Heart left ventricle (tissue), 16 donors: ENCODE data around the gene SWT1. TPM values are rescaled to one million over a fixed set of nuclear protein-coding genes. Genes with fewer than 3 reads are reported as not detected.

Source experiments
- ATAC-seq, 4 donors: fragments of 200-7000 bp; cut with Tn5 transposase; one replicate each; pipeline ENCODE4 v1.9.1; 2020 to 2022; ENCODE audit warnings: moderate library complexity in 4 of 4, mild to moderate bottlenecking in 3 of 4, moderate number of reproducible peaks in 1 of 4
- DNase-seq, 5 donors: peaks; one replicate each; pipeline ENCODE4 v3.0.0-alpha.2; 2020
- H3K27ac ChIP-seq, 12 donors: fragments of 200-600 bp; sonication (generic) in 4 of 12; one replicate each; pipeline versions ENCODE4 v1.5.0 to v1.8.0; 2016 to 2022; ENCODE audit warnings: mild to moderate bottlenecking in 2 of 12
- H3K27me3 ChIP-seq, 9 donors: fragments of 200-600 bp; sonication (generic) in 2 of 9; one replicate each; pipeline versions ENCODE4 v1.5.1 to v1.8.0; 2016 to 2022; ENCODE audit warnings: mild to moderate bottlenecking in 3 of 9
- H3K36me3 ChIP-seq, 9 donors: fragments of 200-600 bp; sonication (generic) in 2 of 9; one replicate each; pipeline versions ENCODE4 v1.5.0 to v1.8.0; 2018 to 2022; ENCODE audit warnings: mild to moderate bottlenecking in 2 of 9
- H3K4me1 ChIP-seq, 12 donors: fragments of 200-600 bp; sonication (generic) in 4 of 12; one replicate each; pipeline versions ENCODE4 v1.5.0 to v1.8.0; 2016 to 2022; ENCODE audit warnings: mild to moderate bottlenecking in 3 of 12
- H3K4me3 ChIP-seq, 12 donors: fragments of 200-600 bp; sonication (generic) in 4 of 12; one replicate each; pipeline versions ENCODE4 v1.5.0 to v1.8.0; 2017 to 2022; ENCODE audit warnings: mild to moderate bottlenecking in 9 of 12, moderate library complexity in 4 of 12
- H3K9me3 ChIP-seq, 12 donors: fragments of 200-600 bp; sonication (generic) in 4 of 12; one replicate each; pipeline versions ENCODE4 v1.5.0 to v1.8.0; 2016 to 2022; ENCODE audit warnings: mild to moderate bottlenecking in 1 of 12
- CTCF ChIP-seq, 12 donors: fragments of 200-600 bp; sonication (generic) in 4 of 12; IDR thresholded peaks; one replicate each; pipeline versions ENCODE4 v1.5.0 to v1.8.0; 2018 to 2022; ENCODE audit warnings: antibody characterized with exemption in 12 of 12, mild to moderate bottlenecking in 5 of 12
- POLR2A ChIP-seq, 2 donors: fragments of 450-650 bp; IDR thresholded peaks; one replicate each; pipeline ENCODE4 v1.6.1; 2017; ENCODE audit warnings: antibody characterized with exemption in 2 of 2, mild to moderate bottlenecking in 2 of 2, moderate library complexity in 2 of 2
- WGBS, 4 donors: extraction: QIAGEN DNeasy Blood & Tissue Kit in 2 of 4; methylation state at CpG; one replicate each; pipeline versions ENCODE4 v1.1.5 to v1.1.7; 2013 to 2018; 5-methylcytosine and 5-hydroxymethylcytosine counted together
- intact Hi-C, 10 donors: fragments of 100-400 bp; cut with DNase I; formaldehyde crosslinking; loops; one replicate each; pipeline versions ENCODE4 v1.11.1 to v1.14.2; 2022
- polyA plus RNA-seq, 2 donors: library from polyadenylated mRNA; stranded (reverse); fragments of 200-250 nt; gene quantifications; one replicate each; pipeline ENCODE4 v1.2.3, GENCODE V29; 2013
- total RNA-seq, 9 donors: library from RNA; depleted of rRNA in 2 of 9; stranded (reverse); fragments of >200 nt in 2 of 9; fragmentation: NEBNext Ultra II Directional in 3 of 9; extraction: Animal tissue kit (Norgen Biotek cat#: 25700) in 3 of 9; gene quantifications; one replicate each; pipeline versions ENCODE4 v1.1.0 to v1.2.4, GENCODE V29; 2016 to 2023
- donor health status: ischemic (EF 13 %, LVEDD 7.1; RV severe dilation, severe dysfunction).
- donor health status: healthy with polysubstance abuse.
- donor health status: DM: no; HTN: yes; CAD: no.
- donor health status: DM: no; HTN: no; CAD: no.
- donor health status: ischemic (EF 25% LVEDD 6.9; RV normal size, moderate dysfunction).
- donor health status: ischemic (EF 25% LVEDD 5.7; RV mildly dilated, moderate dysfunction).
- donor health status: healthy.
- donor health status: DM: yes; HTN: yes; CAD: no.
- donor health status: ischemic (EF 35%, LVEDD 5.7; RV mildly dilated, moderate dysfunction).
- donor health status: nonischemic (EF 11% LVEDD 7.7; RV severe dilation, severe dysfunction).
- donor health status: DM: yes; HTN: yes; CAD: no.
- donor health status: PGD.
- donor health status: ischemic (EF 29% LVEDD 5.4; RV normal size, mild dysfunction).
- donor health status: nonischemic (EF 23%, LVEDD 6.1; RV moderate dilation, normal function).

The SWT1 gene
- total and polyA plus RNA-seq, 11 donors, result 1.7 to 8.5 (median 5.3) TPM

DNA sequence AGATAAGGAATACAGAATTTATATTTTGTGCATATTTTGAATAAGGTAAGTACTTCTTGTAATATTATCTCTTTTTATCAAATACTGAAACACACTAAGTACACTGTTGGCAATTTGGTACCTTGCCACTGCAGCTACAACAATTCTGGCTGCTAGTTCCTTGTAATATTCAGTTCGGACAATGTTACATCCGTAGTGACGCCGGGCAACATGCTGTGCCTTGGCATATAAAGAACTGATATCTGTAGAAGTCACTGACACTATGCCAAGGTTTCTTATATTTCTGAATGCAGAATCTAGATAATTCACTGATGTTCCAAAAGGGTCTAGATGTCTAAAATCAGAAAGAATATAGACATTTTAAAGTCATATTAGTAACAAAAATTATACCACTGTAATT, 17.7 kb upstream of the SWT1 start:
- intact Hi-C loops, result no loop called here
- ATAC-seq (no peak), DNase-seq (no peak)
- 92 to 95% (median 95%) methylated on average over 4 of the region's 4 CpGs for WGBS, 4 donors
- H3K4me3 ChIP-seq, result no peak overlapping the region
- H3K9me3 ChIP-seq, result no peaks in the 10 kb centered on the region
- no peak overlapping the region for H3K27ac ChIP-seq
- peaks cover 0 to 99% (median 89%) of the 10 kb centered on the region in 9 donors for H3K36me3 ChIP-seq
- no peaks in the 10 kb centered on the region for H3K27me3 ChIP-seq
- H3K4me1 ChIP-seq, result no peaks in the 10 kb centered on the region
- no peak for TF ChIP-seq CTCF (IDR thresholded peaks at IDR 0.05)
- TF ChIP-seq POLR2A (IDR thresholded peaks at IDR 0.05), result no peak

- no peak for TF ChIP-seq POLR2A (IDR thresholded peaks at IDR 0.05)
- peaks cover 0 to 99% (median 95%) of the 10 kb centered on the region in 9 donors for H3K36me3 ChIP-seq
- no peaks in the 10 kb centered on the region for H3K4me1 ChIP-seq
- intact Hi-C loops, result no loop called here
- H3K27me3 ChIP-seq, result no peaks in the 10 kb centered on the region
- no peak overlapping the region for H3K4me3 ChIP-seq
- DNase-seq (no peak), ATAC-seq (no peak)
- no peak overlapping the region for H3K27ac ChIP-seq
- no peaks in the 10 kb centered on the region for H3K9me3 ChIP-seq
Observed at GRCh38 chr1:185144233-185144632, 12.7 kb upstream of the SWT1 start.

- ATAC-seq (no peak), DNase-seq (no peak)
- TF ChIP-seq POLR2A (IDR thresholded peaks at IDR 0.05) (no peak), CTCF (IDR thresholded peaks at IDR 0.05) (no peak)
- 93 to 98% (median 95%) methylated on average over 5 of the region's 5 CpGs for WGBS, 4 donors
- intact Hi-C loops, result loop anchor here in 6 of 10 donors (10.0 kb wide), 4 partner anchors 166 to 524 kb away; partner anchors contain the start of gene NIBAN1 (in 1 of the 6)
- Histone ChIP-seq H3K27me3 (no peaks in the 10 kb centered on the region), H3K9me3 (no peaks in the 10 kb centered on the region), H3K27ac (no peak overlapping the region), H3K4me1 (peaks cover 0 to 36% (median 22%) of the 10 kb centered on the region in 12 donors), H3K4me3 (no peak overlapping the region), H3K36me3 (peaks cover 0 to 57% (median 47%) of the 10 kb centered on the region in 9 donors)
Observed at GRCh38 chr1:185151215-185151614, 5.8 kb upstream of the SWT1 start.

GRCh38 chr1:185152187-185152767, 4.7 kb upstream of the SWT1 start:
- no peak overlapping the region for H3K27ac ChIP-seq
- no peaks in the 10 kb centered on the region for H3K9me3 ChIP-seq
- no peak overlapping the region for H3K4me3 ChIP-seq
- ATAC-seq, result no peak
- DNase-seq, result no peak
- TF ChIP-seq CTCF (IDR thresholded peaks at IDR 0.05) (no peak), POLR2A (IDR thresholded peaks at IDR 0.05) (no peak)
- H3K36me3 ChIP-seq, result peaks cover 0 to 46% (median 36%) of the 10 kb centered on the region in 9 donors
- 78 to 87% (median 83%) methylated on average over 3 of the region's 3 CpGs for WGBS, 4 donors
- intact Hi-C loops, result loop anchor here in 6 of 10 donors (10.0 kb wide), 4 partner anchors 167 to 523 kb away; partner anchors contain the start of gene NIBAN1 (in 1 of the 6)
- H3K27me3 ChIP-seq, result no peaks in the 10 kb centered on the region
- H3K4me1 ChIP-seq, result peaks cover 0 to 36% (median 22%) of the 10 kb centered on the region in 12 donors
